A673 (cell line): ENCODE measurements around the gene S100A7A. TPM values are rescaled to one million over a fixed set of nuclear protein-coding genes. Genes with fewer than 3 reads are reported as not detected.

Source experiments
- BruUV-seq: library from RNA; stranded (reverse); fragments of 400-500 nt; replicated peaks from 2 replicates; lab custom pipeline; 2021; lab: Mats Ljungman, UMichigan
- CTCF ChIA-PET: fragments of 300-600 bp; sonication (Branson Sonifier 250); formaldehyde crosslinking; loops from one replicate; lab custom pipeline; 2022; ENCODE audit warnings: antibody characterized with exemption; lab: Charles Lee
- POLR2A ChIA-PET: fragments of 300-600 bp; sonication (Branson Sonifier 250); formaldehyde crosslinking; loops from one replicate; lab custom pipeline; 2022; ENCODE audit warnings: antibody characterized with exemption; ENCODE audit not compliant: low non-redundant PET; lab: Charles Lee
- DNase-seq: peaks from one replicate; pipeline ENCODE4 v3.0.0-alpha.2; 2015; ENCODE audit warnings: low spot score
- H3K27ac ChIP-seq: fragments of 200-600 bp; sonication (generic); 2 replicates; pipeline ENCODE4 v1.5.1; 2016; ENCODE audit warnings: mixed run types, low read depth, mild to moderate bottlenecking, mixed read lengths, antibody characterized with exemption, low read length; ENCODE audit not compliant: poor library complexity, severe bottlenecking
- H3K27me3 ChIP-seq: fragments of 200-600 bp; sonication (generic); replicated peaks from 2 replicates; pipeline ENCODE4 v1.6.1; 2017; ENCODE audit warnings: mixed run types, low read depth, mild to moderate bottlenecking, mixed read lengths, antibody characterized with exemption, low read length; ENCODE audit not compliant: insufficient read depth, poor library complexity
- H3K36me3 ChIP-seq: fragments of 200-600 bp; sonication (generic); 2 replicates; pipeline ENCODE4 v1.6.1; 2016; ENCODE audit warnings: mixed run types, mild to moderate bottlenecking, mixed read lengths, antibody characterized with exemption, low read length; ENCODE audit not compliant: insufficient read depth, poor library complexity, severe bottlenecking
- H3K4me1 ChIP-seq: fragments of 200-600 bp; sonication (generic); 2 replicates; pipeline ENCODE4 v1.6.1; 2017; ENCODE audit warnings: mixed run types, mild to moderate bottlenecking, mixed read lengths, antibody characterized with exemption, low read length; ENCODE audit not compliant: insufficient read depth, poor library complexity, severe bottlenecking
- H3K4me3 ChIP-seq: fragments of 200-600 bp; sonication (generic); 2 replicates; pipeline ENCODE4 v1.5.1; 2016; ENCODE audit warnings: low read depth, mixed run types, mild to moderate bottlenecking, mixed read lengths, low read length; ENCODE audit not compliant: poor library complexity, severe bottlenecking
- H3K9me3 ChIP-seq: fragments of 200-600 bp; sonication (generic); 2 replicates; pipeline ENCODE4 v1.6.1; 2016; ENCODE audit warnings: mixed run types, low read depth, mild to moderate bottlenecking, mixed read lengths, antibody characterized with exemption, low read length; ENCODE audit not compliant: poor library complexity, severe bottlenecking
- CTCF ChIP-seq: fragments of 300-800, 200-600 bp; sonication (generic); conservative IDR thresholded peaks from 2 replicates; pipeline ENCODE4 v1.5.1; 2017; ENCODE audit warnings: low read depth, mild to moderate bottlenecking, antibody characterized with exemption, low read length, moderate library complexity, mixed read lengths
- EZH2 ChIP-seq: fragments of 200-600 bp; sonication (generic); IDR thresholded peaks from 2 replicates; pipeline ENCODE4 v1.6.1; 2017; ENCODE audit warnings: borderline replicate concordance, low read depth, mild to moderate bottlenecking, mixed read lengths, antibody characterized with exemption, low read length; ENCODE audit not compliant: poor library complexity, severe bottlenecking
- intact Hi-C: fragments of 100-400 bp; cut with micrococcal nuclease; formaldehyde crosslinking; loops from one replicate; pipeline ENCODE4 v1.10.0; 2022; ENCODE audit not compliant: unreplicated experiment
- total RNA-seq: library from RNA; stranded (reverse); gene quantifications from 2 replicates; pipeline ENCODE4 v1.2.3, GENCODE V29; 2021

The S100A7A gene
- total RNA-seq, 1 experiment from 2014 or later: not detected

GRCh38 chr1:153387001-153387400 lies 29.3 kb upstream of the S100A7A start:
- Histone ChIP-seq H3K9me3 (peaks cover under 1% of the 10 kb centered on the region), H3K36me3 (no peaks in the 10 kb centered on the region), H3K4me3 (no peak overlapping the region), H3K4me1 (no peaks in the 10 kb centered on the region), H3K27me3 (peaks cover 85% of the 10 kb centered on the region), H3K27ac (no peak overlapping the region)
- TF ChIP-seq EZH2 (no peak), CTCF (no peak)
- no TSS peak for BruUV-seq
- CTCF ChIA-PET: no interaction called here
- no peak for DNase-seq
- POLR2A ChIA-PET: no interaction called here
- intact Hi-C loops: no loop called here

GRCh38 chr1:153387785-153388184 lies 28.5 kb upstream of the S100A7A start:
- POLR2A ChIA-PET: no interaction called here
- TF ChIP-seq CTCF (no peak), EZH2 (no peak)
- peaks cover 85% of the 10 kb centered on the region for H3K27me3 ChIP-seq
- H3K4me3 ChIP-seq: no peak overlapping the region
- no peak for DNase-seq
- no peaks in the 10 kb centered on the region for H3K4me1 ChIP-seq
- intact Hi-C loops: no loop called here
- H3K27ac ChIP-seq: no peak overlapping the region
- CTCF ChIA-PET: no interaction called here
- no peaks in the 10 kb centered on the region for H3K9me3 ChIP-seq
- H3K36me3 ChIP-seq: no peaks in the 10 kb centered on the region
- BruUV-seq: no TSS peak

- no peak overlapping the region for H3K4me3 ChIP-seq
- ChIA-PET CTCF (no interaction called here), POLR2A (no interaction called here)
- peaks cover 80% of the 10 kb centered on the region for H3K27me3 ChIP-seq
- intact Hi-C loops: no loop called here
- no peak for DNase-seq
- no peak overlapping the region for H3K27ac ChIP-seq
- TF ChIP-seq EZH2: no peak
- TF ChIP-seq CTCF: no peak
- no peaks in the 10 kb centered on the region for H3K4me1 ChIP-seq
- H3K9me3 ChIP-seq: no peaks in the 10 kb centered on the region
- no peaks in the 10 kb centered on the region for H3K36me3 ChIP-seq
- no TSS peak for BruUV-seq
Measured at GRCh38 chr1:153389401-153389800, 26.9 kb upstream of the S100A7A start.
